ENCODE results near the gene ZFYVE28. TPM values are rescaled to one million over a fixed set of nuclear protein-coding genes. Genes with fewer than 3 reads are reported as not detected.

The ZFYVE28 gene
- total and polyA plus RNA-seq, 7 donors = 1.7 to 7.7 (median 3.4) TPM

DNA sequence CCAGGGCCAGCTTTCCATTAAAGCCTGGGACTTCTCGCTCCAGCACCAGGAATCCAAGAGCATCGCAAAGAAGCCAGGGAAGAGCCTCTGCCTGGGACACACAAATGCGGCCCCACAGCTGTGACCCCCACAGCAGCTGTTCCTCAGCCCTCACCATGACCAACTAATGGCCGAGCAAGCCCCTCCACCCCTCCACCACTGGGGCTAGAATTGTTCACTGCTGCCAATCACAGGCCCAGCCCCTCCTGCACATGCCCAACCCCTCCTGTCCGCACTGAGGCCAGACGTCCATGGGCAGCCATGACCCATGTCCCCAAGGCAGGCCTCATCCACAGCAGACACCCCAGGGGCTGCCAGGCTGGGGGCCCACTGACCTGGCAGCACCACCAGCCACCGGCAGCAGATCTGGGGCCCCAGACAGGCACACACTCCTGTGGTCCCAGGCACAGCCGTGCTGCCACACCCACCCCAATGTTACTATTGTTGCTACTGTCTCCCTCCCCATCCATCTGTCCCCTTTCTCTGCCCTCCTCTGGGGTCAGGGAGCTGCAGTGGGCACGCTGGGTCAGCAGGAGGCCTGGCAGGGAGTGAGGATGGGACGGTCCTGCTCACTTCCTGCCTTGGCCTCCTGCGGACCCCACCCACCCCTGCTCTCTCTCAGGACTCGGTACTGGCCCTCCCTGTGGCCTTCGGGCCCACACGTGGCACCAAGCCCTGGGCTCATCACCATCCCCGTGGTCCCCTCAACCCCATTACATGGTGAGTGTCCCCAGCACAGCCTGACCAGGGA lies 56.0 kb downstream of the ZFYVE28 start:
- H3K36me3 ChIP-seq (ENCODE audit: insufficient read depth in 1 of 2, low read depth in 1 of 2) = no peaks in the 10 kb centered on the region
- DNase-seq (no peak), ATAC-seq (no peak)
- H3K9me3 ChIP-seq = no peaks in the 10 kb centered on the region
- H3K27ac ChIP-seq = peak overlapping the region; percentile 56
- intact Hi-C loops (cut with DNase I) = loop anchor here in 1 of 2 donors (5.0 kb wide), 1 partner anchor 40 kb away; no protein-coding TSS in a partner anchor
- 56 to 69% (median 67%) methylated on average over 14 to 15 of the region's 15 CpGs for WGBS, 3 donors
- TF ChIP-seq CTCF (IDR thresholded peaks at IDR 0.05) = no peak
- no peak overlapping the region for H3K4me3 ChIP-seq
- no peaks in the 10 kb centered on the region for H3K27me3 ChIP-seq (ENCODE audit: insufficient read depth in 3 of 3, low read length in 2 of 3)
- H3K4me1 ChIP-seq = peaks cover 28% of the 10 kb centered on the region

DNA sequence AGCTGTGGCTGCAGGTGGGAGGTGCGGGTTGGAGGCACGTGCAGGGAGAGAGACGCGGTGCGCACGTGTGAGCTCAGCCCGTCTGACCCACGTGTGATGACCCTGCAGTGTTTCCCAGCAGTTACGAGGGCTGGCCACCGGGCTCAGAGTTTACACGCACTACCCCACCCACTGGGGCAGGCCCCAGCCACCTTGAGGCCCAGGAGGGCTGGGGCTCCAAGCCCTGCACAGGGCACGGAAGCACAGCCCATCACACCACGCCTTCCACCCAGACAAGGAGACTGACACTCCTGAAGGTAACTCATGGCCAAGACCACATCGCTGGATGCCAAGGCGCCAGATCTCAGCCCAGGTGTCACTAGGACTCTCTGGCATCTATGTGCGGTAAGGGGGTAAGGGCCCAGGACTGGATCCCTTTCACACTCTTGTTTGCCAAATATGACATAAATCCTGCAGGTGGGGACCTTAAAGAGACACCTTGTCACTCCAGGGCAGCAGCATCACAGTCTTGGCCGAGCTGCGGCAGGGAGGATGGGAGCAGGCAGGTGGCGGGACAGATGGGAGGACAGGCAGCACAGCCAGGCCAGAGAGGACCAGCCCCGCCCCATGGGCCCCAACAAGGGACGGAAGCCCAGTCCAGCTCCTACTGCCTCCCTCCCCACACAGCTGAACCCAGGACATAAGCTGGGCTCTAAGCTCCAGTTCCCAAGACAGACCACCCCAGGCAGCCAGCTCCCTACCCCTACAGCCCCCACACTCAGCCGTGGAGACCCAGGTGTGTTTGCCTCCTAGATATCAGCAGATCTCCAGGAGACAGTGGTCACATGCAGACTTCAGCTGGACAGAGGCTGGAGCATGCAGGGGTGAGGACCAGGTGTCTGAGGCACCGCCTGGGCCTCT lies 56.8 kb downstream of the ZFYVE28 start:
- no peaks in the 10 kb centered on the region for H3K36me3 ChIP-seq (ENCODE audit: insufficient read depth in 1 of 2, low read depth in 1 of 2)
- ATAC-seq (no peak), DNase-seq (no peak)
- no peaks in the 10 kb centered on the region for H3K9me3 ChIP-seq
- TF ChIP-seq CTCF (IDR thresholded peaks at IDR 0.05) = no peak
- no peak overlapping the region for H3K4me3 ChIP-seq
- intact Hi-C loops (cut with DNase I) = loop anchor here in 1 of 2 donors (5.0 kb wide), 1 partner anchor 41 kb away; no protein-coding TSS in a partner anchor
- WGBS, 3 donors = 81 to 87% (median 83%) methylated on average over 22 to 23 of the region's 23 CpGs
- no peaks in the 10 kb centered on the region for H3K27me3 ChIP-seq (ENCODE audit: insufficient read depth in 3 of 3, low read length in 2 of 3)
- peaks cover 26% of the 10 kb centered on the region for H3K4me1 ChIP-seq
- H3K27ac ChIP-seq = no peak overlapping the region

DNA sequence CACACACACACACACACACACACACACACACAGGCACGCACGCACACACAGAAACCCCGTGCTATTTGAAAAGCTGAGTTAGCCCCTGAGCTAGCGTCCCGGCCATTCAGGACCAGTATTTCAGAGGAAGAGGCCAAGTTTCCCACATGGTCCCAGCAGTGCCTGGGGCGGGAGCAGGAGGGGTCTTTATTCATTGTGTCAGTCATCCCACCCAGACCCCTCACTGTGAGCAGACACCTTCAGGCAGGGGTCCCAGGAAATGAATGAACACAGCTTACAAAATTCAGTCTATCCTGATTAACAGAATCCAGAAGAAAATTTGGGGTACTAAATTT lies 58.1 kb downstream of the ZFYVE28 start:
- WGBS, 3 donors = 86 to 88% (median 87%) methylated on average over 6 of the region's 6 CpGs
- no peak overlapping the region for H3K27ac ChIP-seq
- H3K4me3 ChIP-seq = no peak overlapping the region
- intact Hi-C loops (cut with DNase I) = loop anchor here in 1 of 2 donors (5.0 kb wide), 1 partner anchor 42 kb away; no protein-coding TSS in a partner anchor
- no peaks in the 10 kb centered on the region for H3K27me3 ChIP-seq (ENCODE audit: insufficient read depth in 3 of 3, low read length in 2 of 3)
- no peaks in the 10 kb centered on the region for H3K36me3 ChIP-seq (ENCODE audit: insufficient read depth in 1 of 2, low read depth in 1 of 2)
- H3K9me3 ChIP-seq = no peaks in the 10 kb centered on the region
- no peak for DNase-seq
- ATAC-seq = no peak
- TF ChIP-seq CTCF (IDR thresholded peaks at IDR 0.05) = no peak
- peaks cover 19% of the 10 kb centered on the region for H3K4me1 ChIP-seq

- 90 to 94% (median 90%) methylated on average over 24 of the region's 24 CpGs for WGBS, 3 donors
- intact Hi-C loops (cut with DNase I) = loop anchor here in 1 of 2 donors (5.0 kb wide), 1 partner anchor 43 kb away; no protein-coding TSS in a partner anchor
- H3K27ac ChIP-seq = no peak overlapping the region
- ATAC-seq (no peak), DNase-seq (no peak)
- no peak overlapping the region for H3K4me3 ChIP-seq
- no peak for TF ChIP-seq CTCF (IDR thresholded peaks at IDR 0.05)
- H3K36me3 ChIP-seq (ENCODE audit: insufficient read depth in 1 of 2, low read depth in 1 of 2) = no peaks in the 10 kb centered on the region
- peaks cover 19% of the 10 kb centered on the region for H3K4me1 ChIP-seq
- no peaks in the 10 kb centered on the region for H3K9me3 ChIP-seq
- H3K27me3 ChIP-seq (ENCODE audit: insufficient read depth in 3 of 3, low read length in 2 of 3) = no peaks in the 10 kb centered on the region
Measured at GRCh38 chr4:2359591-2360395, 58.7 kb downstream of the ZFYVE28 start.

Data from psoas muscle (tissue), 8 donors.